ENCODE results near the gene PSMD6.

PSMD6 gene

DNA sequence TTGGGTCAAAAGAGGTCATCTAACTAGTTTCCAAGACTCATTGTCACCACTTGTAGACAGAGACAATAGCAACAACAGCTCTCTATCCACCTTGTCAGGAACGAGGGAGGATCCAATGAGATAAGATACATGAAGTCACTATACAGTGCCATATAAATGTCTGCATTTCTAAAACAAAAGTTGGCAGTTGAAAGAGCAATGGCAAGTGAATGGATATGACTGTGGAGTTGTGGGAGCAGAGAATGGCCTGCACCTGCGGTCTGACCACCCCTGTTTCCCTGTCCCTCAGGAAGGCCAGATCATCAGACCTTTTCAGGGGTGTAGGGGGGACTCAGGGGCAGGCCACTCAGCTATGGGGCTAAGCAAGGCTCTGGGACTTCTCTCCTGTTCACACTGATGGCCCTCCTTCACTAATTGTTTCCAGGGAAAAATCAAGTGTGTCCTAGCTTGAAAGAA, 40.7 kb upstream of the PSMD6 start:
- no peak for DNase-seq
- H3K9me3 ChIP-seq, result no peaks in the 10 kb centered on the region
- no peak overlapping the region for H3K4me3 ChIP-seq (ENCODE audit: low read depth, low read length)
- no peaks in the 10 kb centered on the region for H3K36me3 ChIP-seq
- no peaks in the 10 kb centered on the region for H3K27me3 ChIP-seq
- TF ChIP-seq, protein P1, sequence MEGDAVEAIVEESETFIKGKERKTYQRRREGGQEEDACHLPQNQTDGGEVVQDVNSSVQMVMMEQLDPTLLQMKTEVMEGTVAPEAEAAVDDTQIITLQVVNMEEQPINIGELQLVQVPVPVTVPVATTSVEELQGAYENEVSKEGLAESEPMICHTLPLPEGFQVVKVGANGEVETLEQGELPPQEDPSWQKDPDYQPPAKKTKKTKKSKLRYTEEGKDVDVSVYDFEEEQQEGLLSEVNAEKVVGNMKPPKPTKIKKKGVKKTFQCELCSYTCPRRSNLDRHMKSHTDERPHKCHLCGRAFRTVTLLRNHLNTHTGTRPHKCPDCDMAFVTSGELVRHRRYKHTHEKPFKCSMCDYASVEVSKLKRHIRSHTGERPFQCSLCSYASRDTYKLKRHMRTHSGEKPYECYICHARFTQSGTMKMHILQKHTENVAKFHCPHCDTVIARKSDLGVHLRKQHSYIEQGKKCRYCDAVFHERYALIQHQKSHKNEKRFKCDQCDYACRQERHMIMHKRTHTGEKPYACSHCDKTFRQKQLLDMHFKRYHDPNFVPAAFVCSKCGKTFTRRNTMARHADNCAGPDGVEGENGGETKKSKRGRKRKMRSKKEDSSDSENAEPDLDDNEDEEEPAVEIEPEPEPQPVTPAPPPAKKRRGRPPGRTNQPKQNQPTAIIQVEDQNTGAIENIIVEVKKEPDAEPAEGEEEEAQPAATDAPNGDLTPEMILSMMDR (IDR thresholded peaks at IDR 0.05; ENCODE audit: low read depth, low read length), result no peak
- H3K4me1 ChIP-seq, result no peaks in the 10 kb centered on the region

DNA sequence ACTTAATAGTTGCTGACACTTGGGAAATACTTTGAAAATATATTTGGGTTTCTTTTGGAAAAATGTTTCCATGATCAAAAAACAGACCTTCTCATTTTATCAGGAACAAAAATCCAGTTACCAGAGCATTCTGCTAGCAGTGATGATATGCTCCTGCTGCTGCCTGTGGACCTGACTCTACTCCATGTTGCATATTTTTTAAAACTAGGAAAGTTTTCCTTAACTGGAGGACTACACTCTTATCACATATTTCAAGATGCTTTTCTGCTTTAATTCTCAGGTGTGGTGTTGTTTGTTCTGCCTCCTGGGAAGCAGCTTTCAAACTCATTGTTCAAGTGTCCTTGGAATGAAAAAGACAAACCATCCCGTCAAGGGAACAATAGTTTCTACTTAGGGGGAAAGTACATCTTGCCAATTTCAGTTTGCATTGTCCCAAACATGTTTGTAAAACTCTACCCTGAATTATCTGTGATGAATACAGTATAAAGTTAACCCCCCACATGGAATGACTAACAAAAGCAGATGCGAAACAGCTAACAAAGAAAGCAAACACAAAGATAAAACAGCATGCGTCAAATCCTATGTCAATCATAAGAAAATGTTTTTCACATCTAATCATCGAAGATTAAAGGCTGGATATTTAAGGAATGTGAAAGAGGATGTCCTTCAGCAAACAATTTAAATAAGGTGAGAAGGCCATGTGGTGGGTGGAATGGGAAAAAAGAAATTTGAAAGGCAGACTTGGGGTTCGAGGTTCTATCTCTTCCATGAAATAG, 40.1 kb upstream of the PSMD6 start:
- H3K9me3 ChIP-seq, result no peaks in the 10 kb centered on the region
- DNase-seq, result no peak
- H3K4me3 ChIP-seq (ENCODE audit: low read depth, low read length), result no peak overlapping the region
- no peaks in the 10 kb centered on the region for H3K4me1 ChIP-seq
- TF ChIP-seq, protein P1 (IDR thresholded peaks at IDR 0.05; ENCODE audit: low read depth, low read length), result no peak
- H3K27me3 ChIP-seq, result no peaks in the 10 kb centered on the region
- no peaks in the 10 kb centered on the region for H3K36me3 ChIP-seq

DNA sequence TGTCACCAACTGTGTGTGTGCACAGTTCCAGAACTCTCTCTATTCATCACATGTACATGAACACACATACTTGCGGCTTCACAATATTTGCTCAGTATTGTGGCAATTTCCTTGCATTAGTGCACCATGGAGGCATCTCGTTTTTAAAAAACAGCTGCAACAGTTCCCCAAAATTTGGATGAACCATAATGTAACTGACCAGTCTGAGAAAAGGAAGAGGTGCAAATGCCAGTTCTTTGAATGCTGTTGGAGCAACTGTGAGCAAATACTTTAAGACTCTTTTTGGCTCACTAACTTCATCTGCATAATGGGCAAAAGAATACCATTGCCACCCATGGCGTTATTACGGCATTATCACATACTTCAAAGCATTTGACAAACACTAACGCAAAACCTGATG, 38.3 kb upstream of the PSMD6 start:
- H3K4me1 ChIP-seq, result no peaks in the 10 kb centered on the region
- TF ChIP-seq, protein P1 (IDR thresholded peaks at IDR 0.05; ENCODE audit: low read depth, low read length), result no peak
- H3K36me3 ChIP-seq, result no peaks in the 10 kb centered on the region
- DNase-seq, result no peak
- no peaks in the 10 kb centered on the region for H3K9me3 ChIP-seq
- no peaks in the 10 kb centered on the region for H3K27me3 ChIP-seq
- no peak overlapping the region for H3K4me3 ChIP-seq (ENCODE audit: low read depth, low read length)

DNA sequence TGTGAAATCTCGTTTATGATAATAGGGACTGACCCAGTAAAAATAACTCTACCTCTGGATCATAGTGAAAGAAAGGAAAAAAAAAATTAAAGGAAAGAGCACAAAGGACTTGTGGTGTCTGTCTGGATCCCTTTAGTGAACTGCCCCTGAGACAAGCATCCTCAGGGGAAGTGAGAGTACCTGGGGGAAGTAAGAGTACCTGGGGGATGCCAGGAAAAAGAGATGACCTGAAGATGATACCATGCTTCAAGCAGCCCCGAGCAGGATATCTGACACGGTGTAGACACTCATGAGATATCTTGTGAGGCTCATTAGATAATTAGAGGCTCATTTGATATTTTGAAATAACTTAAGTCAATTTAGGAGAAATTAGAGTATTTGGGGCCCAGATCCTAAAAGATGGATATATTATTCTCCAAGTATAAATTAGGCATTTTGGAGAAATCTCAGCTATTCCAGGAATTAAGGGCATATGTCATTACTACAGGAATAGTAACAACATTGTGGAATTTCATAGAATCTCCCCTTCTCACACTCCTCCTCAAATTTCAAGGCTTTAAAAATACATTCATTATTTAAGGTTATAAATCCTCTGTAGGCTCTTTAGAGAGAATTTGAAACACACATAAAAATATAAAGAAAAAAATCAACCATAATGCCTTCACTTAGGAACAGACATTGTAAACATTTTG, 36.3 kb upstream of the PSMD6 start:
- no peaks in the 10 kb centered on the region for H3K36me3 ChIP-seq
- no peaks in the 10 kb centered on the region for H3K9me3 ChIP-seq
- no peaks in the 10 kb centered on the region for H3K4me1 ChIP-seq
- H3K4me3 ChIP-seq (ENCODE audit: low read depth, low read length), result no peak overlapping the region
- no peak for DNase-seq
- TF ChIP-seq, protein P1 (IDR thresholded peaks at IDR 0.05; ENCODE audit: low read depth, low read length), result no peak
- H3K27me3 ChIP-seq, result no peaks in the 10 kb centered on the region

DNA sequence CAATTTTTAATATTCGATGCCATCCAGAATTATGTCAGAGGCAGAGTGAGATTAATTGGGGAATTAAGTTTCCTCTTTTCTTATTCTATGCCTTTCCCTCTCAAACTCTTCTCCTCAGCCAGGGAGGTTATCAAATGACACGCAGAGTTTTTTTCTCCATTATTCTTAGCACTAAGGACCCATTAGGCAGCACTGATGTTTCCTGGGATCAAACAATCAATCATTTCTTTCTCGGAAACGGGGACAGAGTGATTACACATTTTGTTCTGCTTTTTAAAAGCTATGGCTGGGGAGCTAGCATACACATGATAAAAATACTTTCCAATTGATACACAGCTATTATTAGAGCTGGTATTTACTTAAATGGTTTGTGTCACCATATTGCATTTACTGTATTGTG, 35.3 kb upstream of the PSMD6 start:
- Histone ChIP-seq H3K36me3 (no peaks in the 10 kb centered on the region), H3K4me1 (peaks cover 5% of the 10 kb centered on the region), H3K9me3 (no peaks in the 10 kb centered on the region), H3K27me3 (no peaks in the 10 kb centered on the region), H3K4me3 (ENCODE audit: low read depth, low read length) (no peak overlapping the region)
- TF ChIP-seq, protein P1 (IDR thresholded peaks at IDR 0.05; ENCODE audit: low read depth, low read length), result no peak
- no peak for DNase-seq

DNA sequence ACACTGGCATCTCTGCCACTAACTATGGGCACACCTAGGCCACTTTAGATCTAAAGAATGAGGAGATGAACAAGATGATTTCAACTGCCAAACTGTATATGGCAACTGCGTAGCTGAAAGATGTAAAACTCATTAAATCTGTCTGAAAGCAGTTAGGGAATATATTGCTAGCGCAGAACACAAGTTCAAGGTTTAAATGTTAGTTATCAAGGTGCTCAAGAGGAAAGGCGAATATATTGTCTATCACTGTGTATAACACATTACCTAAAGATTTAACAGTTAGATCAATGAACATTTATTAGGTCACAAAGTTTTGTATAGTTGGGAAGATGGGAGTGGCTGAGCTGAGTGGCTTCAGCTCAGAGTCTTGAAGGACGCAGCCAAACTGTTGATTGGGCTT, 33.9 kb upstream of the PSMD6 start:
- DNase-seq, result no peak
- Histone ChIP-seq H3K9me3 (no peaks in the 10 kb centered on the region), H3K27me3 (no peaks in the 10 kb centered on the region), H3K4me3 (ENCODE audit: low read depth, low read length) (no peak overlapping the region), H3K36me3 (no peaks in the 10 kb centered on the region), H3K4me1 (peaks cover 6% of the 10 kb centered on the region)
- TF ChIP-seq, protein P1 (IDR thresholded peaks at IDR 0.05; ENCODE audit: low read depth, low read length), result no peak
